GM12801 (cell line): ENCODE results near the gene FSTL5.

ENCODE experiments used
- TF ChIP-seq, protein P1 (sequence below): IDR thresholded peaks from one replicate; pipeline ENCODE4 v1.5.1; 2011; ENCODE audit warnings: control low read depth; ENCODE audit not compliant: insufficient read length; ENCODE audit errors: extremely low read depth

The FSTL5 gene

DNA sequence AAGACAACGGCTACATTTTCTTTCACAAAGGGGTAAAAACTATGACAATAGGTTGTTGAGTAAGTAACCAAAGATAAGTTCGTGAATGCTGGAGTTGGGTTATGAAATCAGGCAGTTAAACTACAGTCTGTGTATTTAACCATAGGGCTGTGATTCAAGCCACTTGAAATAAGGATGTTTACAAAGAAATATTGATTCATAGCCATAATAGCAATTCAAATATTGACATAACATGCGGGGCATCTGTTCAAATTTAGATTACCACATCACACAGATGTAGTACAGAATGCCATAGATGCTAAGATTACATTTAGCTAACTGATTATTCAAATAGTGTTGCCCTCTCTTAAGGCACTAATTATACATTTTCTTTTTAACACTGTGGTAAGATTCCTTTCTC is 364.1 kb downstream of the FSTL5 start:
- TF ChIP-seq, protein P1, sequence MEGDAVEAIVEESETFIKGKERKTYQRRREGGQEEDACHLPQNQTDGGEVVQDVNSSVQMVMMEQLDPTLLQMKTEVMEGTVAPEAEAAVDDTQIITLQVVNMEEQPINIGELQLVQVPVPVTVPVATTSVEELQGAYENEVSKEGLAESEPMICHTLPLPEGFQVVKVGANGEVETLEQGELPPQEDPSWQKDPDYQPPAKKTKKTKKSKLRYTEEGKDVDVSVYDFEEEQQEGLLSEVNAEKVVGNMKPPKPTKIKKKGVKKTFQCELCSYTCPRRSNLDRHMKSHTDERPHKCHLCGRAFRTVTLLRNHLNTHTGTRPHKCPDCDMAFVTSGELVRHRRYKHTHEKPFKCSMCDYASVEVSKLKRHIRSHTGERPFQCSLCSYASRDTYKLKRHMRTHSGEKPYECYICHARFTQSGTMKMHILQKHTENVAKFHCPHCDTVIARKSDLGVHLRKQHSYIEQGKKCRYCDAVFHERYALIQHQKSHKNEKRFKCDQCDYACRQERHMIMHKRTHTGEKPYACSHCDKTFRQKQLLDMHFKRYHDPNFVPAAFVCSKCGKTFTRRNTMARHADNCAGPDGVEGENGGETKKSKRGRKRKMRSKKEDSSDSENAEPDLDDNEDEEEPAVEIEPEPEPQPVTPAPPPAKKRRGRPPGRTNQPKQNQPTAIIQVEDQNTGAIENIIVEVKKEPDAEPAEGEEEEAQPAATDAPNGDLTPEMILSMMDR: no peak

DNA sequence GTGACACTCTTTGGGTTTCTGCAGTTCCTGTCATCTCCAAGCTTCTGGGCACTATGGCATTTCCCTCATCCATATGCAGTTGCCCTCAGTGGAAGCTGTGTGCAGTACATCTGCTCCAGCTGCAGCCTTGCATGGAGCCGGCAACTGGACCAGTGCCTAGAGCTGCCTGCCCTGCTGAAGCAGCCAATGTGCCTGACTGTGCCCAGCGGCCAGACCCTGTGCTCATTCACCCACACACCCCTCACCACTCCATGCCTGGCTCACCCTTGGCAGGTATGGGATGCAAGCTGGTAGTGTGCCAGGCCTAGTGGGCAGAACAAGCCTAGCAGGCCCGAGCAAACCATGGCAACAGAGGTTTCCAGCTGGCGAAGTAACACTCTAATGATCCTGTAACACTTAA is 370.8 kb downstream of the FSTL5 start:
- TF ChIP-seq, protein P1: no peak

DNA sequence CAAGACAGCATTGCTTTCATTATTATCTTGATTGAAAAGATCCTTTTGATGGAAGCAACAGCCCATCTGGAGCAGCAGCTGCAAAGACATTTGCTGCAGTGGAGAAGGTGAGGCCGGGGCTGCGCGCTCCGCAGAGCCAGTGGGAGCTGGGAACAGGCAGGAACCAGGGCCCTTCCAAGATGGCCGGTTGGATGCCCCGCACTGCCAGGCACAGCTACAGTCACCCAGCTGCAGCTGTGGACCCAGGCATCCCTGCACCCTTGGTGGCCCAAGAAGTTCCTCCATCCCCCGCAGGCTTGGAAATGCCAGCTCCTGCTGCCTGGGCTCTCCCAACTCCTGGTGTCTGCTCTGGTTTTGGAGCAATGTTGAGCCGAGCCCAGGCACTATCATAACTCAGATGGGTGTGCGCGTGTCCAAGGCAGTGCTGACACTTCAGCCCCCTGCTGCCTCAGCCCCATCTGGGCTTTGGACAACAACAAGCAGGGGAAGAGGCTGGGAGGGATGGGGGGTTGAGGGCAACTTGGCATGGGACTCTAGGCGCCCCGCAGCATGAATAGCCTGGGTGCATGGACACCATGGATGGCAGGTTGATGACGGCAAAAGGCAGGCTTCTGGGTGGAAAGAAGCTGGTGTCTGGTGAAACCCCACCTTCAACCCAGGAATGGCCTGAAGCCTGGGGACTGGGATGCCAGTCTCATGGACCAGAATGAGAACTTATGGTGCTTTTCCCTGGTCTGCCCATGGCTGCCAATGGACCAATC is 371.8 kb downstream of the FSTL5 start:
- TF ChIP-seq, protein P1: no peak

DNA sequence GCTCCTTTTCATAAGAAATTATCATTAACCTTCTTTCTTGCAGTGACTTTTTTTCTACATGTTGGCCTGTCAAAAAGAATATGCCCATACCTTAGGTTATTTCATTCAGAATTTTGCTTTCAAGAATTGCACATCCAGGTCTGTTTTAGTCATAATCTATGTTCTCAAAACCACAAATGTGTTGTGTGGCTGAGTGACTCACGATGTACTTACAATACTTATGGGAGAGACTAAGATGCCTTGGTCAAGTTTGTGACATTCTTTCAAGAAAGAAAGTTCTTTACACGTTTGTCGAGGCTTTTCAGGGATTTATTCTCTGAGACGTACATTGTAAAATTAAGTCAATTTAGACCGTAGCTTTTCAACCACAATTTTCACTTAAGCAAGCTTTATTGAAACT is 396.7 kb downstream of the FSTL5 start:
- TF ChIP-seq, protein P1: no peak

DNA sequence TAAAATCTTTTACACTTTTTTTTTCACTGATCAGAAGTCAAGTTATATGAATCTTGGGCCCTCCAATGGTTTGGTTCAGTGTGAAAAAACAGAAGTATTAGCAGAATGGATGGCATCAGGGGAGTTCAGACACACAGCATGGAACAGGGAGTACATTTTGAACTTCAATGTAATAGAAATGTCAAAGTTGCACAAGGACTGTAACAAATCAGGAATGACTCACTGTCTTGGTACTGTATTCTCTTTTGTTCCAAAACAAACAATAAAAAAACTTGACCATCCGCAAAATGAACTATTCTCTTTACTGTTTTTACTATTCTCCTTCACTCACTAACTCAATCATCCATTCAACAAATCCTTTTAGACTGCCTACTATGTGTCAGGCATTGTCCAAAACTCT is 401.0 kb downstream of the FSTL5 start:
- TF ChIP-seq, protein P1: no peak

DNA sequence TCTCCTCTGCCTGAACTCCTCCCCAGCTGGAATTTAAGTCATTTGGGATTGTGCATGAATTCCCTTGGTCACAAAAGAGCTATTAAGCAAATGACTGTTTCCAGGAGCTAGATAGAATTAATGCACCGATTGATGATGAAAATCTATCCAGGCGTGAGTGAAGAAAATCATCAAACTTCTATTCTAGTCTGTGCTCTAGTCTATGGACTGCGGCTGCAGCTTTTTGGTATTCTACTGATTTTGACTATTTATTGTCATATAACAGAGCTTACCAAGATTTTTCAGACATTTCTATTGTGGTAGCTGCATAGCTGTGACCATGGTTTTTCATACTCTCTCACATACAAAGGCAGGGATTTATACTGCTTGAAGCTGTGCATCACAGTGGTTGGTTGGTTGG is 403.8 kb downstream of the FSTL5 start:
- TF ChIP-seq, protein P1: no peak

DNA sequence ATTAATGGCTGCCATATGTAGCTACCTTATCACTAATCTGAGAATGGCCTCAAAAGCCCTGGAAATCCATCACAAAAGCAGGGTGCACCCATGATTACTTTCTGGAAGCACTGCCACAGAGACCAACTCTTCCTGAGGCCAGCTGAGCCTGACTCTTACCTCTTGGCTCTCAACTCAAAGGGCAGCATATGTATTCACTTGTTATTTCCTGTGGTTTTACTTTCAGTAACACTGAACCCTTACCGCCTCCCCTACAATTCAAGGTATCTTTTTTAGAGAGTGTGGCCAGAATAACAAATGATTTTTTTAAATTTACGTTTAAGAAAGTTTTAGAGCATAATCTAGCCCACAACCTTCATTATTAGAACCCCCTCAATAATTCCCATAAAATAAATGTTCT is 434.9 kb downstream of the FSTL5 start:
- TF ChIP-seq, protein P1: no peak
